Fibroblast of lung (primary cell): ENCODE data around the gene ATP2B3.
A peak's percentile ranks its signal among the peaks of the same experiment; 100 is the strongest.

Experiments used
- EZH2 ChIP-seq: IDR thresholded peaks from 2 replicates; pipeline ENCODE4 v1.5.1; 2012; ENCODE audit warnings: low read length, control low read depth, mild to moderate bottlenecking; ENCODE audit errors: missing control alignments
- TF ChIP-seq, protein P1 (sequence below), 2 donors: IDR thresholded peaks in 1 of 2; conservative IDR thresholded peaks in 1 of 2; 1 replicate in 1 of 2; 2 replicates in 1 of 2; pipeline ENCODE4 v1.5.1; 2011 to 2012; ENCODE audit warnings: low read length in 2 of 2, control low read depth in 1 of 2, inconsistent platforms in 1 of 2, low read depth in 1 of 2, mild to moderate bottlenecking in 1 of 2

DNA sequence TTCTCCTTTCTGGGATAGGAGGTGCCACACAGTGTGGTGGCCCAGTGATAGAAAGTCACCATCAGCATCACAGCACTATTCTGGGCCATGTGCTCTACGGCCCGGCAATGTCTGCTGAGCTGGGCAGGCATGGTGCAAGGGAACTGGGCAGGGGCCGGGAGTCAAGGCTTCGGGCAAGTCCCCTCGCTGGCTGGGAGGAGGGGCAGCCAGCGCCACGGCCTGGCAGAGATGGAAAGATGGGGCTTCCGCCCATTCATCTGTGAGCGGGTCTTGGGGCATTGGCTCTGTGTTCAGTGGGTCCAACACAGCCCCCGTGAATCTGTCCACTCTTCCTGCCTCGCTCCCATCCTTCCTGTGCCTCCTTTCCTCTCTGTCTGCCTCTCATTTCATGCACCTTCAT is 7.1 kb upstream of the ATP2B3 start:
- TF ChIP-seq, protein P1, sequence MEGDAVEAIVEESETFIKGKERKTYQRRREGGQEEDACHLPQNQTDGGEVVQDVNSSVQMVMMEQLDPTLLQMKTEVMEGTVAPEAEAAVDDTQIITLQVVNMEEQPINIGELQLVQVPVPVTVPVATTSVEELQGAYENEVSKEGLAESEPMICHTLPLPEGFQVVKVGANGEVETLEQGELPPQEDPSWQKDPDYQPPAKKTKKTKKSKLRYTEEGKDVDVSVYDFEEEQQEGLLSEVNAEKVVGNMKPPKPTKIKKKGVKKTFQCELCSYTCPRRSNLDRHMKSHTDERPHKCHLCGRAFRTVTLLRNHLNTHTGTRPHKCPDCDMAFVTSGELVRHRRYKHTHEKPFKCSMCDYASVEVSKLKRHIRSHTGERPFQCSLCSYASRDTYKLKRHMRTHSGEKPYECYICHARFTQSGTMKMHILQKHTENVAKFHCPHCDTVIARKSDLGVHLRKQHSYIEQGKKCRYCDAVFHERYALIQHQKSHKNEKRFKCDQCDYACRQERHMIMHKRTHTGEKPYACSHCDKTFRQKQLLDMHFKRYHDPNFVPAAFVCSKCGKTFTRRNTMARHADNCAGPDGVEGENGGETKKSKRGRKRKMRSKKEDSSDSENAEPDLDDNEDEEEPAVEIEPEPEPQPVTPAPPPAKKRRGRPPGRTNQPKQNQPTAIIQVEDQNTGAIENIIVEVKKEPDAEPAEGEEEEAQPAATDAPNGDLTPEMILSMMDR (conservative IDR thresholded peaks at IDR 0.05 in 1 of 2, IDR thresholded peaks at IDR 0.05 in 1 of 2; ENCODE audit: low read depth in 1 of 2, low read length in 2 of 2) = no peak
- TF ChIP-seq EZH2 = peak; percentile 54
